Lung (tissue), 16 donors: Measurements from ENCODE around the gene CNTROB. TPM values are rescaled to one million over a fixed set of nuclear protein-coding genes. Genes with fewer than 3 reads are reported as not detected.

Experiments used
- ATAC-seq: fragments of 200-7000 bp; cut with Tn5 transposase; one replicate; pipeline ENCODE4 v1.9.1; 2020; ENCODE audit warnings: moderate number of reproducible peaks; ENCODE audit not compliant: insufficient read depth, low FRiP score
- DNase-seq, 3 donors: peaks; one replicate each; pipeline ENCODE4 v3.0.0-alpha.2; 2013 to 2017
- H3K27ac ChIP-seq, 2 donors: one replicate each; pipeline ENCODE4 v1.5.1; 2013; ENCODE audit warnings: mild to moderate bottlenecking in 2 of 2, moderate library complexity in 2 of 2, control low read depth in 1 of 2, inconsistent platforms in 1 of 2, low read depth in 1 of 2, low read length in 1 of 2
- H3K27me3 ChIP-seq, 3 donors: one replicate each; pipeline ENCODE4 v1.5.1; 2013; ENCODE audit warnings: low read length in 2 of 3; ENCODE audit not compliant: control insufficient read depth in 3 of 3, insufficient read depth in 3 of 3
- H3K36me3 ChIP-seq, 4 donors: one replicate each; pipeline ENCODE4 v1.5.1; 2013; ENCODE audit warnings: low read length in 4 of 4, mild to moderate bottlenecking in 1 of 4, moderate library complexity in 1 of 4; ENCODE audit not compliant: control insufficient read depth in 4 of 4, insufficient read depth in 4 of 4
- H3K4me1 ChIP-seq, 5 donors: one replicate each; pipeline ENCODE4 v1.5.1; 2013; ENCODE audit warnings: low read length in 5 of 5, mild to moderate bottlenecking in 2 of 5, moderate library complexity in 1 of 5; ENCODE audit not compliant: control insufficient read depth in 5 of 5, insufficient read depth in 5 of 5
- H3K4me3 ChIP-seq: one replicate; pipeline ENCODE4 v1.5.1; 2013; ENCODE audit warnings: mild to moderate bottlenecking, control low read depth, moderate library complexity
- H3K9ac ChIP-seq, 2 donors: one replicate each; pipeline ENCODE4 v1.5.1; 2013; ENCODE audit warnings: low read length in 2 of 2, control low read depth in 1 of 2; ENCODE audit not compliant: insufficient read depth in 1 of 2
- H3K9me3 ChIP-seq, 4 donors: one replicate each; pipeline ENCODE4 v1.5.1; 2013; ENCODE audit warnings: low read length in 3 of 4, mild to moderate bottlenecking in 1 of 4, moderate library complexity in 1 of 4; ENCODE audit not compliant: control insufficient read depth in 4 of 4, insufficient read depth in 3 of 4
- WGBS, 2 donors: extraction: QIAGEN DNeasy Blood & Tissue Kit; methylation state at CpG; one replicate each; pipeline ENCODE4 v1.1.7; 2013; 5-methylcytosine and 5-hydroxymethylcytosine counted together
- long read RNA-seq, 5 donors: transcript quantifications; one replicate each; lab custom pipeline, GENCODE V29; 2026
- polyA plus RNA-seq, 2 donors: library from polyadenylated mRNA; stranded (reverse); fragments of 200-250 nt; gene quantifications; one replicate each; pipeline ENCODE4 v1.2.1, GENCODE V29; 2013
- total RNA-seq, 2 donors: library from RNA; depleted of rRNA in 1 of 2; stranded (reverse); fragments of >200 nt in 1 of 2; gene quantifications; one replicate each; pipeline ENCODE4 v1.2.1, GENCODE V29; 2014 to 2021
- TF ChIP-seq, protein P1 (sequence below): IDR thresholded peaks from 2 replicates; pipeline ENCODE4 v1.5.1; 2012; ENCODE audit warnings: mild to moderate bottlenecking; ENCODE audit errors: control extremely low read depth, extremely low read depth
- donor health status: control.
- donor health status: control.
- donor health status: Bipolar disorder and iron deficiency.
- donor health status: healthy.
- donor health status: DM: yes; HTN: yes; CAD: no.

CNTROB gene
- total RNA-seq (10 to 100 TPM; 60.2 to 72.0 TPM), polyA plus RNA-seq (10 to 100 TPM; 42.7 to 74.1 TPM)
- long read RNA-seq, donor 1, partial matches to known transcripts = 7 of 8 reads
- long read RNA-seq, donor 1, other reads (novel, unspliced or antisense) = 0 of 8 reads
- long read RNA-seq, donor 2, partial matches to known transcripts = 0 of 1 reads
- long read RNA-seq, donor 2, other reads (novel, unspliced or antisense) = 0 of 1 reads
- long read RNA-seq, donor 3 = 0 reads
- long read RNA-seq, donor 4, partial matches to known transcripts = 0 of 1 reads
- long read RNA-seq, donor 4, other reads (novel, unspliced or antisense) = 0 of 1 reads
- long read RNA-seq, donor 5, partial matches to known transcripts = 11 of 14 reads
- long read RNA-seq, donor 5, other reads (novel, unspliced or antisense) = 0 of 14 reads

GRCh38 chr17:7931709-7932482 lies at the start of gene CNTROB, which contains the start of gene TRAPPC1:
Gene CNTROB, plus strand, starts transcription at chr17:7932206. Its CDS starts 874 bp downstream, at chr17:7933080.
Gene TRAPPC1, minus strand, starts transcription at chr17:7931946. Its CDS starts 117 bp downstream, at chr17:7931829.
- TF ChIP-seq, protein P1, sequence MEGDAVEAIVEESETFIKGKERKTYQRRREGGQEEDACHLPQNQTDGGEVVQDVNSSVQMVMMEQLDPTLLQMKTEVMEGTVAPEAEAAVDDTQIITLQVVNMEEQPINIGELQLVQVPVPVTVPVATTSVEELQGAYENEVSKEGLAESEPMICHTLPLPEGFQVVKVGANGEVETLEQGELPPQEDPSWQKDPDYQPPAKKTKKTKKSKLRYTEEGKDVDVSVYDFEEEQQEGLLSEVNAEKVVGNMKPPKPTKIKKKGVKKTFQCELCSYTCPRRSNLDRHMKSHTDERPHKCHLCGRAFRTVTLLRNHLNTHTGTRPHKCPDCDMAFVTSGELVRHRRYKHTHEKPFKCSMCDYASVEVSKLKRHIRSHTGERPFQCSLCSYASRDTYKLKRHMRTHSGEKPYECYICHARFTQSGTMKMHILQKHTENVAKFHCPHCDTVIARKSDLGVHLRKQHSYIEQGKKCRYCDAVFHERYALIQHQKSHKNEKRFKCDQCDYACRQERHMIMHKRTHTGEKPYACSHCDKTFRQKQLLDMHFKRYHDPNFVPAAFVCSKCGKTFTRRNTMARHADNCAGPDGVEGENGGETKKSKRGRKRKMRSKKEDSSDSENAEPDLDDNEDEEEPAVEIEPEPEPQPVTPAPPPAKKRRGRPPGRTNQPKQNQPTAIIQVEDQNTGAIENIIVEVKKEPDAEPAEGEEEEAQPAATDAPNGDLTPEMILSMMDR = no peak
- 0 to 1% methylated on average over 55 of the region's 55 CpGs for WGBS, 2 donors
- Histone ChIP-seq H3K27me3 (no peaks in the 10 kb centered on the region), H3K27ac (peak within 1 kb of the TSS; percentile 56 to 94), H3K9ac (peak within 1 kb of the TSS; percentile 78 to 97), H3K4me1 (peaks cover 3 to 34% (median 7%) of the 10 kb centered on the region in 5 donors), H3K9me3 (no peaks in the 10 kb centered on the region), H3K4me3 (peak within 1 kb of the TSS; percentile 78), H3K36me3 (peaks cover 3 to 19% (median 12%) of the 10 kb centered on the region in 4 donors)
- peak; percentile 98 for ATAC-seq
- peak; percentile 100 for DNase-seq

DNA sequence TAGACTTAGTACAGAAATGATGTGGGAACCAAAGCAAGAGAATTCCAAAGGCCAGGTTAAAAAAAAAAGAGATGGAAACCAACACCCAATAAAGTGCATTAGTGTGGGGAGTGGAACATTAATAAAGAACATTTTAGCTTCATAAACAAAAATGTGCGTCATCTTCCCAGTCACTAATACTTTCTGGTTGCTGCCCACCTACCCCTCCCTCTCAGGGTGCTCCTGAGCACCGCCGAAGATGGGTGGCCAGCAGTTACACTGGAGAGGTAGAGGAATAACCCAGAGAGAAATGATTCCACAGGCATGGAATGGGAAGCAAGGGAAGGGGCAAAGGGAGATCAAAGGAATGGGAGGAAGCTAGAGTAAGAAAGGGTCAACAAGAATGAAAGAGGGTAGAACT lies 49.4 kb upstream of the CNTROB start:
- DNase-seq (no peak), ATAC-seq (no peak)
- H3K4me3 ChIP-seq = no peak overlapping the region
- H3K9me3 ChIP-seq = no peaks in the 10 kb centered on the region
- peaks cover 0 to 17% (median 11%) of the 10 kb centered on the region in 4 donors for H3K36me3 ChIP-seq
- no peaks in the 10 kb centered on the region for H3K27me3 ChIP-seq
- peaks cover 0 to 40% (median 7%) of the 10 kb centered on the region in 5 donors for H3K4me1 ChIP-seq
- 81 to 91% methylated on average over 3 of the region's 3 CpGs for WGBS, 2 donors
- H3K27ac ChIP-seq = peak overlapping the region in 1 of 2 donors; percentile 5
- H3K9ac ChIP-seq = no peak overlapping the region
- TF ChIP-seq, protein P1 = no peak

DNA sequence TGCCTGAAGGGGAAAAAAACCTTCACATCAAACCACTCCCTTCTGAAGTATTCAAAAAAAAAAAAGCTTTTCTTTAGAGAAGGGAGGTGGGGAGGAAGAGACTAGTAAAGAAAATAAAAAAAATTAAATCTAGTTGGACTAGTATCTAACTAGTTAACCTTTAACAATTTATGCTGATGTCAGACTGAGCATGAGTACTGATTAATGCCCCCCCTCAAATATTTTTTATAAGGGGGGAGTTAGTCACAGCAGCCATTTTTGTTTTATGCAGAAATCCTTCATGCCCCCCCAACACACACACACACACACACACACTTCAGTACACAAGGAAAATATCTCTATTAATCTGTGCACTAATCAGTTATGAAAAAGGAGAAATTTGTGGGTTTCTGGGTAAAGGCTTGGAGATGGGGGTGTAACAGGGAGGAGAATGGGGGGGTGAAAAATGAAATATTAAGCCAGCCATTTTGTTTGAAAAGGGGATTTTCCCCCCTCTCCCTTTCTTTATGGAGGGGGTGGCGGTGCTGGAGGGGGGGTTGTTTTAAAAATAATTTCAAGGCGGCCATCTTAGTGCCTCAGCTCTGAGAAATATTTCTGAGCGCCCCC lies 48.1 kb upstream of the CNTROB start:
- TF ChIP-seq, protein P1 = no peak
- WGBS, 2 donors = 0 to 13% methylated on average over 3 of the region's 3 CpGs
- H3K9ac ChIP-seq = peak overlapping the region; percentile 8 to 74
- H3K27ac ChIP-seq = no peak overlapping the region
- H3K9me3 ChIP-seq = no peaks in the 10 kb centered on the region
- no peaks in the 10 kb centered on the region for H3K27me3 ChIP-seq
- H3K4me3 ChIP-seq = no peak overlapping the region
- H3K36me3 ChIP-seq = peaks cover 0 to 17% (median 8%) of the 10 kb centered on the region in 4 donors
- ATAC-seq (no peak), DNase-seq (peak; percentile 65 to 82 (median 78))
- H3K4me1 ChIP-seq = peaks cover 9 to 52% (median 14%) of the 10 kb centered on the region in 5 donors
